GM20431 (cell line): ENCODE measurements around the gene SMIM23.
"Not testable (repeated sequence)": the region's sequence is repeated elsewhere in the genome, so short reads cannot be mapped to it uniquely, and the experiment has no call there.

Experiments used
- in situ Hi-C: fragments of 300-500 bp; cut with MseI, MboI; formaldehyde crosslinking; loops from one replicate; pipeline ENCODE4 v1.15.0; 2020; ENCODE audit warnings: low sequenced_read_pairs; ENCODE audit not compliant: unreplicated experiment

Gene SMIM23

DNA sequence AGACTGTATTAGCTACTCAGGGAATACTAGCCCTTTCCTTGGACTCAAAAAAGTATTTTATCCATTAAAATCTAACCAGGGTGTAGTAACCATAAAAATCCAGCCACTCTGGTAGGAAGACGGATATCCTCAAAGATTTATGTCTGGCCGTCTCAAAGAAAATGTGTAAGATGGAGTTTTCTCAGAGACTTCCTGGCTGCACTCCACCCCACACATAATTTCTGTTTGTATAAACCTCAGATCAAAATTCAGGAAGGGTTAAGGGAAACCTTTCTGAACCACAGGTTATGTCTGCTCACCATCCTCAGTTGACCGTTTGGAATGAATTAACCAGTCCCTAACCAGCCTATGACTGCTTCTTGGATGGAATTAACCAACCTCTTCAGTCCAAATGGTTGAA is 13.8 kb upstream of the SMIM23 start:
- in situ Hi-C loops, result no loop called here

DNA sequence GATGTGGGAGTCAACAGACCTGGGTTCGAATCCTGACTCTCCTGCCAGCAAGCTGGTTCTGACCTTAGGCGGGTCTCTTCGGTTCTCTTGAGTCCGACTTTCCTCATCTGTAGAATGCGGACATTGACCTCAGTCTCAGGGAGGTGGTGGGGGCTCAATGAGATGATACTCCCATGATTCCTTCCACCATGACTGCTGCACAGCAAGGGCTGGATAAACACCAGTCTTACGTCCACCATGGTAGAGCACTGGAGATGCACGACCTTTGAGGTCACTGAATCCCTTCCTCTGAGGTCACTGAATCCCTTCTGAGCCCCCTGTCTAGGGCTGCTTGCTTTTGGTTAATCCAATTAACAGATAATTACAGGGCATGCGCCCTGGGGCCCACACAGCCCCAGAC is 12.5 kb upstream of the SMIM23 start:
- in situ Hi-C loops, result no loop called here

DNA sequence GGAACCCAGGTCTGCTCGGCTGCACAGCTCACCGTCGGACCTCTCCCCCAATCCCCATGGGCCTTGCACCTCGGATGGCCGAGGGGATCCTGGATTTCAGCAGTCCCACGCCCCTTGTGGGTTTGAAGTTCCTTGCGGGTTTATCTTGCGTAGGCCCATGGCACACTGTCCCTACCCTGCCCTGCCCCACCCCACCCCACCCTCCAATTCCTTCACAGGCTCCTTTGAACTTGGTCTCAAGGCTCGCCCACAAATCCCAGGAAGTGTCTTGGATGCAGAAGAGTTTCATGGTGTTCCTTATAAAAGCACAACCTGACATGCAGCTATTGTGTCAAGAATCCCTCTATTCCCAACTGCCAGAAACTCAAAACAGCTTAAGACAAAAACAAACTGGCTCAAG is 11.2 kb upstream of the SMIM23 start:
- in situ Hi-C loops, result no loop called here

DNA sequence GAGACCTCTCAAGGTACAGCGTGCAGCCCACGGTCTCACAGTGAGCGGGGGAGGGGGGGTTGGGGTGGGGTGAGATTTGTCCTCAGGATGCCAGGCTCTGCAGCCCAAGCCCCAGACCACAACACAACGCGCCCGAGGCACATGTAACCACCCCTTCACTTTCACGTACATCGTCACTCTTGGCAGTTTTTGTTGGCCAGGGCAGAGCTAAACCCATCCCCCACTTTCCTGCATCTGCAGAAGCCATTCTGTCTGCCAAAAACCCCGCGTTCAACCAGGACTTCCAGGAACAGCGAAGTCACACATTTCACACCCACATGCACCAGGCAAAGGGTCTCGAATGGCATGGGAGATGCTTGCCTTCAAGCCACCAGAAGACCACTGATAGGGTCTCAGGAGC is 9.4 kb upstream of the SMIM23 start:
- in situ Hi-C loops, result no loop called here

DNA sequence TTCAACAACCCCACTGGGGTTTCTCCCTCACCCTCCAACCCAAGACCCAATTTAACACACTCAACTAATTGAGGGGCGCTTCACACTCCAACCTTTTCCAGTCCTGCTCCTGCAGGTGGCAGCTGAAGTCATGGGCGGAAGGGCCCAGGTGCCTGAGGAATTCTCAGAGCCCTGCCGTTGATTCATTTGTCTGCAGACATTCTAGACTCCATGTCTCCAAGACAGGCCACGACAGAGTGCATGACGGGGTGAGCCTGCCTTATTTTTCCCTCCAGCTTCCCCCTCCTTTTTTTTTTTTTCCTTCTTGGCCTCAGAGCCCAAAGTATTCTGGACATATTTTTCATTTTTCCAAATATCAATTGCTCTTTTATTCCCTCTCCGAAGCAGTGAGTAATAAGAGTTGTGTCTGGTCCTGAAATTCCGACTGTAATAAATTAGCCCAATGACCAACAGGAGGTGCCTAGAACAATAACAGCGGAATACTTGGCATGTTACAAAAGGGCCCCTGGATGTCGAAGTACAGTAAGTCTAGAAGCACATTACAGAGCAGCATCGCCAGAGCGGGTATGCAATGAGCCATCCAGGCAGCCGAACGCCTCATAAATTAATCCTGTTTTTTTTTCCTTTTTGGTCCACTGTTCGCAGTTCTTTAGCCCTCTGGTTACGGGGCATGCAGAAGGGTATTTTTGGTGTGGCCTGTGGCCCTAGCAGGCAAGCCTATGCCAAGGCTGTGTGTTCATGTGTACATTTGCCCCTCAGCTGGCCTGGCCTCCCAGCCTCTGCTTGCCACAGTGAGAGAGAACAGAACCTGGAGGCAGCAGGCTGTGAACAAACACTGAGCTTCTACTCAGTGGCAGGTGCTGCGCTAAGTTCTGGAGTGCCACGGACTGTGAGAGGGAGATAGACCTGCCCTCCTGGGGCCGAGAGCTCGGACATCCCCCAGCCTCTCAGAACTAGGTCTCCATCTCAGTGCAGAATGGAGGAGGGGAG is 8.6 kb upstream of the SMIM23 start:
- in situ Hi-C loops, result no loop called here

DNA sequence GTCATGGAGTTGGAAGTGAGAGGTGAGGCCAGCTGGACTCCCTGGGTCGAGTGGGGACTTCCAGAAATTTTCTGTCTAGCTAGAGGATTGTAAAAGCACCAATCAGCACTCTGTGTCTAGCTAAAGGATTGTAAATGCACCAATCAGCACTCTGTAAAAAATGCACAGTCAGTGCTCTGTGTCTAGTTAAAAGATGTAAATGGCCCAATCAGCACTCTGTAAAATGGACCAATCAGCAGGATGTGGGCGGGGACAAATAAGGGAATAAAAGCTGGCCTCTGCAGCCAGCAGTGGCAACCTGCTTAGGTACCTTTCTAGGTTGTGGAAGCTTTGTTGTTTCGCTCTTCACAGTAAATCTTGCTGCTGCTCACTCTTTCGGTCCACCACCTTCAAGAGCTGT is 3.9 kb upstream of the SMIM23 start:
- in situ Hi-C loops, result not testable (repeated sequence)

DNA sequence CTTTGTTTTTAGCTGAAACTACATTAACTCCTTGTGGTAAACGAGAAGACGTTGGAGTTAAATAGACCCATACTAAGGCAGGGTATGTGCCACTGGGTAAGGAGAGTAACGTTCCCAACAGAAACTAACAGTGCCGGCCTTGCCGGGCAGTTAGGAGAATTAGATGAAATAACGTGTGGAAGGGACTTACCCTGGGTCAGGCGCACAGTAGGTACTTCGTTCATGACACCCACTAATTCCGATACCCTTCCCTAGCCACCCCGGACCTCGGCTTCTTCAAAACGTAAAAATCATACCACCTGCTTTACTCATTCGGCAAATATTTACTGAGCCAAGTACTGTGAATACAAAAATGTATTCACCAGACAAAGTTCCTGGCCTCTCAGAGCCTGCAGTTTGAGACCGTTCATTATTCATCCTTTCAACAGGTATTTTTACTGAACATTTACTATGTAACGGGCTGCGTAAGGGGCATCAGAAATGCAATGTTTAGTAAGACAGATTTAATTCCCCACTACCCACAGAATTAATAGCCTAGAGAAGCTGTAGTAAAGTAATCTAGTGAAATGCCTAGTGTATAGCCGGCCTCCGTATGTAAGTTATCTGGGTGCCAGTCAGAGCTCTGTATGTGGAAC is 3.2 kb upstream of the SMIM23 start:
- in situ Hi-C loops, result no loop called here

DNA sequence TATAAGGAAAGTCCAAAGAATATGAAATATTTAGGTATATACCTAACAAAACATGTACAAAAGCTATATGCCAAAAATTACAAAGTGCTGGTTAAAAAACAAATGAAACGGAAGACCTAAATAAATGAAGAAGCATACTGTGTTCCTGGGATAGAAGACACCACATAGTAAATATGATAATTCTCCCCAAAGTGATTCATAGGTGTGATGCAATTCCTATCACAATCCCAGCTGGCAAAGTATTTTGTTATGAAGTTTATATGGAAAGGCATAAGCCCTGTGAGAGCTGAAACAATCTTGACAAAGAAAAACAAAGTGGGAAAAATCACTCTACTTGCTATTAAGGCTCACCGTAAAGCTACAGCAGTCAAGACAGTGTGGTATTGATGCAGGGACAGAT is 2.6 kb upstream of the SMIM23 start:
- in situ Hi-C loops, result no loop called here

DNA sequence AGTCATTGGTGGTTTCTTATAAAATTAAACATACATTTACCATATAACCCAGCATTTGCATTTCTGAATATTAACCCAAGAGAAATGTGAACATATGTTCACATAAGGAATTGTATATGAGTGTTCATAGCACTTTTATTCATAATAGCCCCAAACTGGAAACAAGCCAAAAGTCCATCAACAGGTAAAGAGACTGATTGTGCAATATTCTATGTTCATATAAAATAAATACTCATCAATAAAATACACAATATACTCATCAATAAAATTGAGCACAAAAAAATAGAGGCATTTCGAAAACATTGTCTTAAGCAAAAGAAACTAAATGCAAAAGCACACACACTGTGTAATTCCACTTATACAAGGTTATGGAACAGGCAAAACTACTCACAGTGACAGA is 3.7 kb downstream of the SMIM23 start:
- in situ Hi-C loops, result no loop called here

DNA sequence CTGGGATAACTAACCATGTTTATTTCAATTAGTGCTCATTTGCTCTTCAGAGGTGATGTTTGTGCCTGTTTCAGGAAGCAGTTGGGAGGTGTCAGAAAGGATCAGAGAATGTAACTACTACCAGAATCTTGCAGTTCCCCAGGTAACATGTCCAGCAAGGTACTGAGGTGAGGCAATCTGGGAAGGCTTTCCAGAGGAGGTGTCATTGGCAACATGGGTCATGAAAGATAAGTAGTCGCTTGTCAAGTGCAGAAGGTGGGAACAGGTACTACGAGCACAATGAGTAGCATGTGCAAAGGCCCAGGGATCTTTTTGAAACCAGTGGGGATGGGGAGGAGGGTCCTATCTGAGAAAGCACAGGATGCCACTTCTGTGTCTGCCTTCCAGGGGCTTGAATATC is 4.8 kb downstream of the SMIM23 start:
- in situ Hi-C loops, result no loop called here

DNA sequence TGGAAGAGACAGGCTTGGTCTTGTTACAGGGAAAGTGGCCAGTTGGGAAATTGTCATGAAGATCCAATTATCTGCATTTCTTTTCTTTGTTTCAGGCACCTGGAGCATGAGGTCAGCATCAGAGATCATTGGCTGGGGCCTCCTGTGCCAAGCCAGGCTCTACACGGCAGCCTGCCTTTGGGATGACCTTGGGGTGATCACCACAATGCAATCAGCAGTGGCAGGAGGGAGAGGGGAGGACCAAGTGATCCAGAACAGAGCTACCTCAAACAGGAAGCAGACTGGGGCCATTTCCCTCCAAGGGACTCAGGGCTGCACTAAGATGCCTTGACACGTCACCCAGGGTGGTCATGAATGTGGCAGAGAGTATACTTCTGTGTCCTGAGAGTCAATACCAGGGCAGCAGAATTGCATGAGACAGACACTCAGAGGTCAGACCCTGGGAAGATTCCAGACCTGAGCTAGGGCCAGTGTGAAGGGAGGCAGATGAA is 8.9 kb downstream of the SMIM23 start:
- in situ Hi-C loops, result no loop called here

DNA sequence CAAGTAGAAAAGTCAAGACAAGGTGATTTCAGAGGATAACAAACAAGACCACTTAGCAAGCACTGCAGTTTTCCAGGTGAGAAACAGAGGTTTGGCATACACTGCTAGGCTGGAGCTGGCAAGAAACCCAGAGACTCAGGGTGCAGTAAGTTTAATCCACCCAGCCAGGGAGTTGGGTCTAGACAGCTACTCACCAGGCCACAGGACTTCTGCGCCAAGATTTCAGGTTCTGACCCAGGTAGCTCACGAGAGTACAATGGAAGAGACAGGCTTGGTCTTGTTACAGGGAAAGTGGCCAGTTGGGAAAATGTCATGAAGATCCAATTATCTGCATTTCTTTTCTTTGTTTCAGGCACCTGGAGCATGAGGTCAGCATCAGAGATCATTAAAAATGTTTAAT is 9.8 kb downstream of the SMIM23 start:
- in situ Hi-C loops, result no loop called here

DNA sequence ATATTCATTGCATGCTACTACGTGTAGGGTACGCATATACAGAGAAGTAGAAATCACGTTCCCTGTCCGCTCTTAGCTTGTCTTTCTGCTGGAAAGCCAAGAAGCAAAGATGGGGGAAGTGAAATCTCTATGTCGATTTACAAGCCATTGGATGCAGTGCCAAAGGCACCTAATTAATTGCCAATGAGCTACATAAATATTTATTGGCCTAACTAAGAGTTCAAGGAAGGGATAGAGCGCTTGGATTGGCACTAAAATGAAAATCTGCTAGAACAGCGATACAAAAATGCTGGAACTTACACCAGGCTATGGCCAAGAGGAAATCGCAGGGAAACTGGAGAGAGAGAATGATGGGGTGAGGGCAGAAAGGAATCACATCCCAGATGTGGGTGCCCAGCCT is 10.8 kb downstream of the SMIM23 start:
- in situ Hi-C loops, result no loop called here

DNA sequence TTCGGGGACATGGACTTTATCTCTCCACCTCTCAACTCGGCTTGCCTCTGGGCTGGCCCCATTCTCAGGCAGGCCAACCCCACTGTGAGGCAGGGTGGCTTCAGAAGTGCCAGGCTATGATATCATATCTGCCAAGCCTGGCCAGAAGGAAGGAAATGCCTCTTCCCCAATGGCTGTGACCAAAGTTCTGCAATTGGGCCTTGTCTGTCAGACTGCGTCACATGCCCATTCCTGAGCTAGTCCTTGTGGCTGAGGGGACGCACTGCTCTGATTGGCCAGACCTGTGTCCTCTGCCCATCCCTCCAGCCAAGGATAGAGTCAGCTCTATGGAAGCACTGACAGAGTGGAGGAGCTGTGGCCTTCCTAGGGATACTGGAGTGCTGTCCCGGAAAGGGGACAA is 11.9 kb downstream of the SMIM23 start:
- in situ Hi-C loops, result no loop called here

DNA sequence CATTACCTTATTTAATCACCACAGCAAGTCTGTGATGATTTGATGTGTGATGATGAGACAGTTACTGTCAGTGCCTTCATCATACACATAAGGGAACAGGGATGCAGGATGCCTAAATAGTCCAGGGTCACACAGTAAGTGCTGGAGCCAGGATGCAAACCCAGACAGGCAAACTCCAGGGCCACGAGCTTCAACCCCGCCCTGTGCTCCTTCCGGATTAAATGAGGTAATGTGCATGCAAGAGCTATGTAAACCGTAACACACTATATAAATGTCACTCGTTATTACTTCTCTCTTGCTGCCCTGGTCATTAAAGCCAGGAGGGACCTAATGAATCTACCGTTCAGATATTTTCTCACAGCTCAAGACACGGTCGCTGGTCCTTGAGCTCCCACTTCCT is 12.8 kb downstream of the SMIM23 start:
- in situ Hi-C loops, result no loop called here

DNA sequence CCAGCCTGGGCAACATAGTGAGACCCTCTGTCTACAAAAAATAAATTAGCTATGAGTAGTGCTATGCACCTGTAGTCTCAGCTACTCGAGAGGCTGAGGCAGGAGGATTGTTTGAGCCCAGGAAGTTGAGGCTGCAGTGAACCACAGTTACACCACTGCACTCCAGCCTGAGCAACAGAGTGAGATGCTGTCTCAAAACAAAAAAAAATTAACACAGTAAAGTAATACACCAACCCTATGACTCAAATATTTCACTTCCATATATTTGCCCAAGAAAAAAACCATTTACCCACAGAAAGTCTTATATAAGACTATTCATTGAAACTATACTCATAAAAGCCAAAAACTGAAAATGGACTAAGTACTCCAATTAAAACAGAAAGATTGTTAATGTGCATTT is 16.2 kb downstream of the SMIM23 start:
- in situ Hi-C loops, result no loop called here

DNA sequence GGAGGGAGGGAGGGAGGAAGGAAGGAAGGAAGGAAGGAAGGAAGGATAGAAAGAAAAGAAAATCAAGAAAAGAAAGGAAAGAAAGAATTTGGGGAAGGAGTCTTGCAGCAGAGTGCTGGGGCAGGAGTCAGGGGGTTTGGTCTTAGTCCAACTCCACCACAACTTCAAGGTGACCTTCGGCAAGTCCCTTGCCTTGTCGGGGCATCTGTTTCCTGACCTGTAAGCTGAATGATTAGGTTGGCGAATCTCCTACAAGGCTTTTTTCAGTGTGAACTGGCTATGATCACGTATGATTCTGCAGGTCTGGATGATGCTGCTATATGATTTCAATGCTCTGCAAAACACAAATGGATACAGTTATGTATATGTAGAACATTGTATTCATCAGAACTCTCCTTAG is 20.1 kb downstream of the SMIM23 start:
- in situ Hi-C loops, result no loop called here

DNA sequence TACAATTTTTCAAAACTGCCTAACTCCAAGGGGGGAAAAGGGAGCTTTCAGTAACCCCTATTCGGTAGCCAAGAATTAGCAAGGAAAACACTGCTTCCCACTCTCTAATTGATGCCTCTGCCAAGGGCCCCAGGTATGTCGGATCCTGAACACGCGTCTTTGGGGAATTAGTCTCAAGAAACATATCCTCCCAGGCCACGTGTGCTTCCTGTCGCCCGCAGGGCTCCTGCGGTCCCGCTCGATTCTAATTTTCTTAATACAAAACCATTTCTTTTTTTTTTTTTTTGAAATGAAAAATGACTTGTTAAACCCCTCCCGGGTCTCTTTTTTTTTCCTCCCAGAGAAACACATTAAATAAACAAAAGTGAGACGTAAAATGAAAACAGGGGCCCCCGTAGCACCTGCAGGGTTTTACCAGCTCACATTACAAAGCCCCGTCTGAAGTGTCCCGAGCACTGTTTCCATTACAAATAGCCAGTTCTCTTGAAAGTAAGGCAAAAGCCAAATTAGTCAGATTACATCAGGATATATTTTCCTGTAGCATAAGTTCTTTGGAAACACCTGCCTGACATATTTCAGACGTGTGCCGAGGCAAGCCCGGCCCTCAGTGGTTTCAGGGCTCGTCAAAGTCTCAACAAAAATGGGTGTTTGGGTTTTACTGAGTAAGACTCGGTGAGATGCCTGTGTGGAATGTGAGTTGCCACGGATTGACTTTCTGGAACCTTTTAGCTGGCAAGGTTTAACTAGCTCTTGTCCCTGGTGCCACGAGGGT is 21.5 kb downstream of the SMIM23 start:
- in situ Hi-C loops, result no loop called here

DNA sequence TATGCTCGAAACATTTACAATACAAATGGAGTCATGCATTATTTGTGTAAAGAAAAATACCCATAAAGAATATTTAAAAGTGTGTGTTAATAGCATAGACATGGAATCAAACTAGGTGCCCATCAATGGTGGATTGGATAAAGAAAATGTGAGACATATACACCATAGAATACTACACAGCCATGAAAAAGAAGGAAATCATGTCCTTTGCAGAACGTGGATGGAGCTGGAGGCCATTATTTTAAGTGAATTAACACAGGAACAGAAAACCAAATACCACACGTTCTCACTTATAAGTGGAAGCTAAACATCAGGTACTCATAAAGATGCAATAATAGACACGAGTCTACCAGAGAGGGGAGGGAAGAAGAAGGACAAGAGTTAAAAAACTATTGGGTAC is 22.8 kb downstream of the SMIM23 start:
- in situ Hi-C loops, result no loop called here

DNA sequence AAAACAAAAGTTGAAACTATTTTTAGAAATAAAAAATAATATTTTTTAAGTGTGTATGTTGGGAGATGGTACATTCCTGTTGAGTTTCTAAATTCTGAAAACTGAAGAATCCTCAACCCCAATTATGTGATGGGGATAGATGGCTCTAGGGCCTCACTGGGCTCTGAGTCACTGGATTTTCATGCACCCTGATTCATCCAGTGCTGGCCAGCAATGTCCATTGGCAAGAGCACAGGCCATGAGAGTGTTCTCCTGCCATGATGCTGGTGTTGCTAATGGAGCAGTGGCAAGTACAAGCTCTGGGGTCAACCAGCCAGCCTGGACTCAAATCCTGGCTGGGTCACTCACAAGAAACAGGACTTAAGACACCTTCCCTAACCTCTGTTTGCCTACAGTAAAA is 23.3 kb downstream of the SMIM23 start:
- in situ Hi-C loops, result no loop called here

DNA sequence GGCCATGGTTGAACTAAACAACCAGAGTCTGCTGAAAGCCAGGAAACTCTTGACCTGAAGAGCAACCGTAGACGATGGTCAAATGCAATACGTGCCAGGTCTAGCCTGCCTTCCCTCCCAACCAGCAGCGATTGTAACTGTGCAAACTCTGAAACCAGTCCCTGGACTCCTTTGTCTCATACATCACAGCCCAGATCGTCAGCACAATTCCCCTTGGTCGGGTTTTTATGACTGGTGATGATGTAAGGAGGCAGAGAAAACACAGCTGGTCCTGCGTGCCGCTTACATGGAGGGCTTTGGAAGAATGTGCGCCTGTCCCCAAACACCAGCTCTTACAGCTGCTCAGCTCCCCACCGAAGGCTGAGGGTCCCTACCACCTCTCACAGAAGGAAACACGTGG is 24.6 kb downstream of the SMIM23 start:
- in situ Hi-C loops, result no loop called here
